GM21786 (cell line): ENCODE measurements around the gene CNNM2.
"Not testable (repeated sequence)": the region's sequence is repeated elsewhere in the genome, so short reads cannot be mapped to it uniquely, and the experiment has no call there.

Experiments
- ATAC-seq: cut with Tn5 transposase; IDR thresholded peaks from one replicate; pipeline ENCODE4 v1.9.1; 2021; ENCODE audit not compliant: unreplicated experiment

CNNM2 gene

DNA sequence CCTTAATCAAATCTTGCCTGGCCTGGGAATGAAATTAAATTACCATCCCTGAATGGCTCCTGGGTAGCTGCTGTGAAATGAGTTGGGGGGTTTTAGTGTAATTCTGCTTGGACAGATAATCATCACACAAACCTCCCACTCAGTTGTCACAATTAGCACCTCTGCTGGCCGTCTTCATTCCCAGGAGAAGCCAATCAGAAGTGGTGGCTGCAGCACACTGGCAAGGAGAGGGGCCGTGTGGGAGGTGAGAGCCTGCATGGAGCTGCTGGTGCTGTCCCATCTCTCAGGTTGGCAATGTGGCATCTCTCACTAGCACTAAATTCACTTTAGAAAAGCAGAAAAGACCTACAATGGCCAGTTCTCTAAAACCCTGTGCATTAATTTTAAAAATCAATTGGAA, 182.5 kb downstream of the CNNM2 start:
- ATAC-seq: no peak

DNA sequence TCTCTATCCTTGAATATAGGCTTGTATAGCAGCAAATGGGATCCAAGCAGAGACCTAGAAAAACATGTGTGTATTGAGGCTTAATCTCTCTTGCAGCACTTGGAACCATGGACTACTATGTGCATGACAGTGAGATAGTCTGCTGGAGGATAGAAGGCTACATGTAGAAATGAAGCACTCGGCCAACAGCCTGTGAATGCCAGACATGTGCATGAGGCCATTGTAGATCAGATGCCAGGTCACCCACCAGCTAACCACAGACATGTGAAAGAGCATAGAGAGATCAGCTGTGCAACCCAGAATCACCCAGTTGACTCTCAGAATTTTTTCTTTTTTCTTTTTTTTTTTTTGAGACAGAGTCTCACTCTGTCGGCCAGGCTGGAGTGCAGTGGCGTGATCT, 184.1 kb downstream of the CNNM2 start:
- ATAC-seq: no peak

GRCh38 chr10:103103989-103104388, 185.9 kb downstream of the CNNM2 start:
- ATAC-seq: no peak

DNA sequence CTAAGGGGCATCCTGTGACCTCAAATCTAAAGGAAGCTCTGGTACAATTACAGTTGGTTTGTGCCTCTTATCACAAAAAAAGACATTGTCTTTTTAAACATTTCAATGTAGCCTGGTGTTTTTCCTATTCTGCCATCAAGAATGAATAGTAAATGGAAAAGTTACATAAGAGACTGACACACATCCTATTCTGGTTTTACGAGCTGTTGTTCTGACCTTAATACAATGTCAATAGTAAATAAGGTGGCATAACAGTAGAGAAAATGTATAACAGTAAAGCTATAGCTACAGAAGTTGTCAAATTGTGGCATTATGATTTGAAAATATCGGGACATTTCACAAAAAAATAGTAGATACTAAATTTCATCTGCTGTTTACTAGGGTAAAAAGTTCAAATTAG, 186.6 kb downstream of the CNNM2 start:
- ATAC-seq: no peak

- ATAC-seq: no peak
These were observed 187.4 kb downstream of the CNNM2 start for GRCh38 chr10:103105462-103105861.

GRCh38 chr10:103106539-103106938, 188.4 kb downstream of the CNNM2 start:
- ATAC-seq: no peak

- ATAC-seq: no peak
These were observed 191.7 kb downstream of the CNNM2 start for GRCh38 chr10:103109821-103110220.

DNA sequence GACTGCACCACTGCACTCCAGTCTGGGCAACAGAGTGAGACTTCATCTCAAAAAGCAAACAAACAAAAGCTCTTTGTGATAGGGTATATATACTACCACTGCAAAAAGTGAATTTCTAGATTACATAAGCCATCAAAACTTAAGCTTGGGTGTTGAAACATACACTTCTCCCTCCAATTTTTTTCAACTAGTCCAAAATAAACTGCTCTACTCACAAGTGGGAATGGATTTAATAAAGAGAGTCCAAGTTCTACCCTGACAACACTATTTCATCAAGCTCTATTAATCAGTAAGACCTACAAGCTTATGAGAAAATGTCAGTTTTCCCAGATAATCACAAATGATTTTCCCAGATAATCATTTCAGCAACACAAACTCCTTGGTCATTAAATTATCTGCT, 192.3 kb downstream of the CNNM2 start:
- ATAC-seq: no peak

- ATAC-seq: peak; percentile 74
These were observed 193.2 kb downstream of the CNNM2 start for GRCh38 chr10:103111031-103111917.

DNA sequence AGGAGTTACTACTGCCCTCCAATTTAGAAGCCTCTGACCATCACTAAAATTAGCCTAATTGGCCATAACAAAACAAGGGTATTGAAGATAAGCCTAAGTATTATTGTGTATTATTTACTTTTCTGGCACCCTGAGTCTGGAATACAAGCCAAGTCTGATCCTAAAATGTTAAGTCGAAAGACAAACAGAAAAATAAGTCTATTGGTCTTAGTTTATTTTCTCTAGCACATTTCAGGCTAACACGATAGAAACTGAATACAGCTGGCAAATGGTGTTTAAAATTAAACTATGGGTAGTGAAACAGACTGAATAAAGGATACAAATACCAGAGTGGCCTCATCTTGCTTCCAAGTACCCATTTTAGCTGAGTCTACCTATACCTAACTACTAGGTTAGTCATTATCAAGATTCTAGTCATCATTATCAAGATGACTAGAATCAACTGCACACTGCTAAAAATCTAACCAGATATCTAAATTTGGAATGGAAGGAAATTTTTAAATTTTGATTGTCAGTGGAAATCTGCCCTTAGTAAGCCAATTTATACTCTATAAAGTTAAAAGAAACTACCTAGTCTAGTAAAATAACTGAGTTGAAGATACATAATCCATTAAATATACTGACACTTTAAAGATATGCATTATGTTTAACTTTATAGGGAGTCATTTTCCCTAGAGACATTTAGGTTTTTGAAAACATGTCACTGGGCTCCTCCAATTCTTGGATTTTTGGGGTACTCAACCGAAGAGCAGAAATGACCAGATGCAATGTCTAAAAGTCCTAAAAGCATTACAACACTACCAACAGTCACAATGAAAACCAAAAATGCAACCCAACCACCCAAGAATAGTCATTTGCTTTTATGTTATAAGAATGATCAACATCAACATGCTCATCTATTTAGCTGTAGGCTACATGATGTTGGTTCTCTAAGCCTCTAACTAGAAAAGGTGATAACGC, 194.1 kb downstream of the CNNM2 start:
- ATAC-seq: peak; percentile 73

- ATAC-seq: no peak
These were observed 196.8 kb downstream of the CNNM2 start for GRCh38 chr10:103114876-103115275.

- no peak for ATAC-seq
These were observed 199.2 kb downstream of the CNNM2 start for GRCh38 chr10:103117247-103117646.

GRCh38 chr10:103120546-103120945, 202.5 kb downstream of the CNNM2 start:
- ATAC-seq: no peak

- ATAC-seq: no peak
These were observed 203.1 kb downstream of the CNNM2 start for GRCh38 chr10:103120977-103121735.

DNA sequence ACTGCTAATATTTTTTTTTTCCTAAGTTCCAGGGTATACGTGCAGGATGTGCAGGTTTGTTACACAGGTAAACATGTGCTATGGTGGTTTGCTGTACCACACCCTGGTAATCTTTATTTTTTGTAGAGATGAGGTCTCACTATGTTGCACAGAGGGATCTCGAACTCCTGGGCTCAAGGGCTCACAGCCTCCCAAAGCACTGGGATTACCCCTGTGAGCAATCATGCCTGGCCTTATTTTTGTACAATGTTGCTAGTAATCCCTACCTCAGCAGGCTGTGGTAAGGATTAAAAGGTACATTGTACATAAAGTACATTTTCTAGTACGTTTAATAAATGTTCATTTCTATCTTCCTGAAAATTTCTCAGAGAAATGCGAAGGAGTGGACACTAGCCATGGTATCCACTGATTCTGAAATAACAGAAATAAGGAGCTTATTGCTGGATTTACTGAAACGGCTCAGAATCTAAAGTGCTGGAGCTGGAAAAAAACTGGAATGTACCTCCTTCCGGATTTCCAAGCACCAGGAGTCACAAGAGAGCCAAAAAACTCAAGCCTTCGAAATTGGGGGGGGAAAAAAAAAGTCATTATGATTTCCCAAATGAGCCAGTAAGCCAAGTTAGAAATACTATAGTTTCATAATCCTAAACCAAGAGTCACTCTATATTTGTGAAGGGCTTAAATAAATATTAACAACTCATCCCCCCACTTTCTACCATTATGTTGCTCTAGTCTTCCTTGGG, 205.4 kb downstream of the CNNM2 start:
- no peak for ATAC-seq

- no peak for ATAC-seq
These were observed 206.5 kb downstream of the CNNM2 start for GRCh38 chr10:103124420-103125096.

DNA sequence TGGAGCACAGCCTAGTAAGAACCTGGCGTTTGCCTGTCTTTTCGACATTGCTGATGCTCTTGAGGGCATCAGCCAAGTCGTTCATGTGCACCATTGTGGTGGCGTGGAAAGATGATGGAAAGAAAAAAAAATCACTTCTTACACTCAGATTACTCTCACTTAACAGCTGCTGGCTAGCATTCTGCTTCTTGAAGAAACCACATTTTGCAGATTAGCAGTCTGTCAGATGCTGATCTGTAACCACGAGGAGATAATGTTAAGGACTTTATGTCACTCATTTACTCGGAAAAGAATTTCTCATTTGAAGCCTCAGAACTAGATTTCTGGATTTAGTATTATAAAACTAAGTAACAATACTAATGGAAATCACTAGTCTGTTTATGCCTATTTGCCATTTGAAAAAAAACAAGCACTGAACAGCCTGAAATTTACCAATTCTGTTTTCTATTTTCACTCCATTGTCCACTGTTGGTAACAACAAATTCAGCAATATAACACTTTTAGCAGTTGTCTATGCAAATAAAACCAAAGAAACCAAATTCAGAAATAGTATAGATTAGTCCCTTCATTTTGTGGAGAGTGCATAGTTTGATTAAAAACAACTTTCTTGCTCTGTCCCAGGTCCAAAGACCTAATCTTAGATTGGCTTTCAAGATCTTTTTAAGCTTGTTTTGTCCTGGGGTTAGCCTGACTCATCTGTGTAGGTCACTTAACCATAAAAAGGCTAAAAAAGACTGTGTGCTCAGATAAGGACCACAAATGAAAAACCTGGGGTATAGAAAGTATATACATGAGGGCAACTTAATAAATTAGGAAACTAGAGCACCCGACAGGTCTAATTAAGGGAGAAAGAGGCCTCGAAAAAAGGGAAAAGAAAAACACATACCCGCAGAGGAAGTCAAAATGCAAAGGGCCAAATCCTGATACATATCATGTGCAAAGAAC, 207.5 kb downstream of the CNNM2 start:
- peak; percentile 90 for ATAC-seq

DNA sequence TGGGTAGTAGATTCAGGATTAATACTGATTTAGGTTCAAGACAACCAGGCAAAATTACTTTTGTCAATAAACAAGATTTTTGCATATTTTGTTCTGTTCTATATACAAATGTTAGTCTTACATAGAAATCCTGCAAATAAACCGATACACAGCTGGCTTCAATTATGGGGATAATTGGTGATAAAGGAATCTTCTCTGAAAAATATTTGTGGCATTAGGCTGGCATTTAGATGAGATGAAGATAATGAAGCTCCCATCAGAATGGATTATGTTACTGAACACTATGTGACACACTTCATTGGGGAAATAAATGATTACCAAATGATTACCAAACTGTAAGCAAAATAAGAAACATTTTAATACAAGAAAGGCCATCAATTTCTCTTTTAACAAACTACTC, 209.1 kb downstream of the CNNM2 start:
- no peak for ATAC-seq

DNA sequence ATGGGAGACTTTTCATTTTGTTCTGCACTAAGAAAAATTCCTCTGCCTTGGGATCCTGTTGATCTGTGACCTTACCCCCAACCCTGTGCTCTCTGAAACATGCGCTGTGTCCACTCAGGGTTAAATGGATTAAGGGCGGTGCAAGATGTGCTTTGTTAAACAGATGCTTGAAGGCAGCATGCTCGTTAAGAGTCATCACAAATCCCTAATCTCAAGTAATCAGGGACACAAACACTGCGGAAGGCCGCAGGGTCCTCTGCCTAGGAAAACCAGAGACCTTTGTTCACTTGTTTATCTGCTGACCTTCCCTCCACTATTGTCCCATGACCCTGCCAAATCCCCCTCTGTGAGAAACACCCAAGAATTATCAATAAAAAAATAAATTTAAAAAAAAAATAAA, 212.1 kb downstream of the CNNM2 start:
- not testable (repeated sequence) for ATAC-seq
